ENCODE results near the gene GDF15. TPM values are rescaled to one million over a fixed set of nuclear protein-coding genes. Genes with fewer than 3 reads are reported as not detected.
"Not testable (repeated sequence)": the region's sequence is repeated elsewhere in the genome, so short reads cannot be mapped to it uniquely, and the experiment has no call there.

The GDF15 gene
- total RNA-seq, 3 donors from 2014 or later: 13.8 to 28.2 (median 20.4) TPM

DNA sequence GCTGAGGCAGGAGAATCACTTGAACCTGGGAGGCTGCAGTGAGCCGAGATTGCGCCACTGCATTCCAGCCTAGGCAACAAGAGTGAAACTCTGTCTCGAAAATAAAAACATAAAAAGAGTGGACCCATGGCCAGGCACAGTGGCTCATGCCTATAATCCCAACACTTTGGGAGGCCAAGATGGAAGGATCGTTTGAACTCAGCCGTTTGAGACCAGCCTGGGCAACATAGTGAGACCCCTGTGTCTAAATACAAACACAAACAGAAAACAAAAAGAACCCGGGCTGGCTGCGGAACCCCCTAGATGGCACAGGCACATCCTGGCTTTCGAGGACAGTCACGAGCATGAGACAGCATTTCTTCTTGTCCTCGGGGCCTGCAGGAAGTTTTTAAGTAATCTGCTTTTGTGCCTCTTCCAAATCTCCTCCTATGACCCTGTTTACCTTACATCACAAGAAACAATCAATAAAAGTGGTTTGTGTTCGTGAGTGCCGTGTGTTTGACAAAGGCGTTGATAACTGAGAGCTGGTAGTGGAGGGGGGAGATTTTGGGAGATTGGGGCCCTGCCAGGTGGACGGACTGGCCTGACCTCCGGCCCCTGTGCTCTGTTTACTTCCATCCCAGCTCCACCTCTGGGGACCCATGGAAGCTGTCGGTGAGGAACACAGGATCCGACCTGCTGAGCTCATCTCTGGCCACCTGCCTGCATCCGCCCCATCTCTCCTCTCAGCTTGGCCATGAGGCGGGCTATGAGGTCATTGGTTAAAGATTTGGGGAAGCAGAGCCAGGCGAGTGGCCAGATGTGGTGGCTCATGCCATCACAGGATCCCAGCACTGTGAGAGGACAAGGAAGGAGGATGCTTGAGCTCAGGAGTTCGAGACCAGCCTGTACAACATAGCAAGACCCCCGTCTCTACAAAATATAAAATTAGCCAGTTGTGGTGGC, 5.9 kb upstream of the GDF15 start:
- TF ChIP-seq, protein P1, sequence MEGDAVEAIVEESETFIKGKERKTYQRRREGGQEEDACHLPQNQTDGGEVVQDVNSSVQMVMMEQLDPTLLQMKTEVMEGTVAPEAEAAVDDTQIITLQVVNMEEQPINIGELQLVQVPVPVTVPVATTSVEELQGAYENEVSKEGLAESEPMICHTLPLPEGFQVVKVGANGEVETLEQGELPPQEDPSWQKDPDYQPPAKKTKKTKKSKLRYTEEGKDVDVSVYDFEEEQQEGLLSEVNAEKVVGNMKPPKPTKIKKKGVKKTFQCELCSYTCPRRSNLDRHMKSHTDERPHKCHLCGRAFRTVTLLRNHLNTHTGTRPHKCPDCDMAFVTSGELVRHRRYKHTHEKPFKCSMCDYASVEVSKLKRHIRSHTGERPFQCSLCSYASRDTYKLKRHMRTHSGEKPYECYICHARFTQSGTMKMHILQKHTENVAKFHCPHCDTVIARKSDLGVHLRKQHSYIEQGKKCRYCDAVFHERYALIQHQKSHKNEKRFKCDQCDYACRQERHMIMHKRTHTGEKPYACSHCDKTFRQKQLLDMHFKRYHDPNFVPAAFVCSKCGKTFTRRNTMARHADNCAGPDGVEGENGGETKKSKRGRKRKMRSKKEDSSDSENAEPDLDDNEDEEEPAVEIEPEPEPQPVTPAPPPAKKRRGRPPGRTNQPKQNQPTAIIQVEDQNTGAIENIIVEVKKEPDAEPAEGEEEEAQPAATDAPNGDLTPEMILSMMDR (IDR thresholded peaks at IDR 0.05): no peak
- Histone ChIP-seq H3K4me1 (ENCODE audit: low read depth) (peaks cover 19% of the 10 kb centered on the region), H3K9me3 (no peaks in the 10 kb centered on the region), H3K36me3 (ENCODE audit: low read depth) (peaks cover 3% of the 10 kb centered on the region), H3K4me3 (no peak overlapping the region)
- ATAC-seq: peak; percentile 89
- DNase-seq: peak; percentile 87 to 93 (median 87)
- intact Hi-C loops (cut with DNase I, micrococcal nuclease): no loop called here

DNA sequence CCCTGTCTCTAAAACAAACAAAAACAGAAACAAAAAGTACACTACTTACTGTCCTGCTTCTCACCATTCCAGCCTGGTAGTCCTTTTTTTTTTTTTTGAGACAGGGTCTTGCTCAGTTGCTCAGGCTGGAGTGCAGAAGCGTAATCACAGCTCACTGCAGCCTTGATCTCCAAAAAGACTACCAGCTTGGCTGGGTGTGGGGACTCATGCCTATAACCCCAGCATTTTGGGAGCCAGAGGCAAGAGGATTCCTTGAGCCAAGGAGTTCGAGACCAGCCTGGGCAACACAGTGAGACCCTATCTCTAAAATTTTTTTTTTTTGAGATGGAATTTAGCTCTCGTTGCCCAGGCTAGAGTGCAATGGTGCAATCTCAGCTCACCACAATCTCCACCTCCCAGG, 5.1 kb upstream of the GDF15 start:
- peaks cover 19% of the 10 kb centered on the region for H3K4me1 ChIP-seq (ENCODE audit: low read depth)
- no peaks in the 10 kb centered on the region for H3K9me3 ChIP-seq
- intact Hi-C loops (cut with DNase I, micrococcal nuclease): no loop called here
- DNase-seq (no peak), ATAC-seq (no peak)
- TF ChIP-seq, protein P1 (IDR thresholded peaks at IDR 0.05): no peak
- no peak overlapping the region for H3K4me3 ChIP-seq
- peaks cover 3% of the 10 kb centered on the region for H3K36me3 ChIP-seq (ENCODE audit: low read depth)

DNA sequence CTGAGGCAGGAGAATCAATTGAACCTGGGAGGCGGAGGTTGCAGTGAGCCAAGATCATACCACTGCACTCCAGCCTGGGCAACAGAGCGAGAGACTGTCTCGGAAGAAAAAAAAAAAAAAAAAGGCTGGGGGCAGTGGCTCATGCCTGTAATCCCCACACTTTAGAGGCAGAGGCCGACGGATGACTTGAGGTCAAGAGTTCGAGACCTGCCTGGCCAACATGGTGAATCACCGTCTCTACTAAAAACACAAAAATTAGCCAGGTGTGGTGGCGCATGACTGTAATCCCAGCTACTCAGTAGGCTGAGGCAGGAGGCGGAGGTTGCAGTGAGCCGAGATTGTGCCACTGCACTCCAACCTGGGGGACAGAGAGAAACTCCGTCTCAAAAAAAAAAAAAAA, 2.3 kb upstream of the GDF15 start:
- intact Hi-C loops (cut with DNase I, micrococcal nuclease); H3K36me3 ChIP-seq (ENCODE audit: low read depth); H3K4me3 ChIP-seq; ATAC-seq; H3K9me3 ChIP-seq; DNase-seq: not testable (repeated sequence)
- H3K4me1 ChIP-seq (ENCODE audit: low read depth): peaks cover 22% of the 10 kb centered on the region

DNA sequence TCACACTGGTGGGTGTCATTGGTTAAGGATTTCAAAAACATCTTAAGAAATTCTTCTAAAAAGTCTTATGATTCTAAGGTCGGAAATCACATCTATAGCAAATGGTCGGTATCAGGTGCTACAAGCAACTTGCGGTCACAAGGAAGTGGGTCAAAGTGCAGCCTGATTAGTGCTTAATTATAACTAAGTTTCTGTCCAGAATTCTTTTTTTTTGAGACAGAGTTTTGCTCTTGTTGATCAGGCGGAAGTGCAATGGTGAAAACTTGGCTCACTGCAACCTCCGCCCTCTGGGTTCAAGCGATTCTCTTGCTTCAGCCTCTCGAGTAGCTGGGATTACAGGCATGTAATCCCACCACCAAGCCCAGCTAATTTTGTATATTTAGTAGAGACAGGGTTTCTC, 1.2 kb upstream of the GDF15 start:
- ATAC-seq (no peak), DNase-seq (no peak)
- TF ChIP-seq, protein P1 (IDR thresholded peaks at IDR 0.05): no peak
- intact Hi-C loops (cut with DNase I, micrococcal nuclease): no loop called here
- peaks cover 3% of the 10 kb centered on the region for H3K36me3 ChIP-seq (ENCODE audit: low read depth)
- peaks cover 24% of the 10 kb centered on the region for H3K4me1 ChIP-seq (ENCODE audit: low read depth)
- H3K9me3 ChIP-seq: no peaks in the 10 kb centered on the region
- no peak overlapping the region for H3K4me3 ChIP-seq

DNA sequence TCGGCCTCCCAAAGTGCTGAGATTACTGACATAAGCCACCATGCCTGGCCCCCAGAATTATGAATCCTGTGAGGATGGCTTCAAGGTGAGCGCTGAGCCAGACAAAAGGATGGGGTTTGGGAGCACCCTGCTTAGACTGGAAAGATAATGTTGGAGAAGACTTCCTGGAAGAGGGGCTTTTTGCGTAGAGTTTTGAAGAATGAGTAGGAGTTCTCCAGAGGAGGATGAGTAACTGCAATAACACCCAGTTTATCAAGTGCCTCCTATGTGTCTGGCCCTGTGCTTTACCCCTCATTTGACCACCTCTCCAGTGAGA, 641 bp upstream of the GDF15 start:
- ATAC-seq: no peak
- Histone ChIP-seq H3K9me3 (no peaks in the 10 kb centered on the region), H3K36me3 (ENCODE audit: low read depth) (peaks cover 3% of the 10 kb centered on the region), H3K4me3 (no peak overlapping the region), H3K4me1 (ENCODE audit: low read depth) (peaks cover 19% of the 10 kb centered on the region)
- no peak for DNase-seq
- intact Hi-C loops (cut with DNase I, micrococcal nuclease): no loop called here
- TF ChIP-seq, protein P1 (IDR thresholded peaks at IDR 0.05): no peak

DNA sequence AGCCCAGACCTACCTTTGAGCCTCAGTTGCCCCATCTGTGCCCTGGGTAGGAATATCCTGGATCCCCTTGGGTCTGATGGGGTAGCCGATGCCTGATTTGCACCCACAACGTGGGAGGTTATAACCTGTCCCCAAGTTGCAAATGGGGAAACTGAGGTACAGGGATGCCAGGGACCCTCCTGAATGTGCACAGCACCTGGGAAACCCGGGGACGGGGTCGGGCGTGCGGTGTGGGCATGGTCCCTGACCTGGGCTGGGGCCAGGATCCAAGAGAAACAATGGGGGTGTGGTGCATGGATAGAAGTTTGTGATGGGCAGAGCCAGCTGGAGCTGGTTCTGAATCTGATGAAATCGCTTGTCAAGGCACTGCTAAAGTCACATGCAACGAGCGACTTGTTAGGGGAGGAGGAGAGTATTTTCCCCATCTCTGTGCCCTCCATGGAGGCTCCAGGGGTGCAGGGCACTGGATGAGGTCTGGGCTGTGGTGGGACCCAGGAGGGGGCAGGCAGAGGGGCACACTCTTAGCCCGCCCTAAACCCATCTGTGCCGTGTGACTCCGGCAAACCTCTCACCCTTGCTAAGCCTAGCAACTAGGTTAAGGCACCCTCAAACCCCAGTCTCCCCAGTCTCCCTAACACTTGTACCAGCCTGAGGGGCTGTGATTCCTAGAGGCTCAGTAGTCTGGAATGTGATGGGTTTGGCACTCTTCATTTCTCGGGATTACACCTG, 749 bp downstream of the GDF15 start:
- H3K4me3 ChIP-seq: peak overlapping the region; percentile 30
- H3K36me3 ChIP-seq (ENCODE audit: low read depth): no peaks in the 10 kb centered on the region
- DNase-seq (peak; percentile 70), ATAC-seq (peak; percentile 41)
- TF ChIP-seq, protein P1 (IDR thresholded peaks at IDR 0.05): no peak
- H3K4me1 ChIP-seq (ENCODE audit: low read depth): peaks cover 11% of the 10 kb centered on the region
- intact Hi-C loops (cut with DNase I, micrococcal nuclease): no loop called here
- no peaks in the 10 kb centered on the region for H3K9me3 ChIP-seq
